ENCODE measurements around the gene RAB35. TPM values are rescaled to one million over a fixed set of nuclear protein-coding genes. Genes with fewer than 3 reads are reported as not detected.

The RAB35 gene
- total RNA-seq, 1 donor from 2014 or later, result 32.8 TPM

DNA sequence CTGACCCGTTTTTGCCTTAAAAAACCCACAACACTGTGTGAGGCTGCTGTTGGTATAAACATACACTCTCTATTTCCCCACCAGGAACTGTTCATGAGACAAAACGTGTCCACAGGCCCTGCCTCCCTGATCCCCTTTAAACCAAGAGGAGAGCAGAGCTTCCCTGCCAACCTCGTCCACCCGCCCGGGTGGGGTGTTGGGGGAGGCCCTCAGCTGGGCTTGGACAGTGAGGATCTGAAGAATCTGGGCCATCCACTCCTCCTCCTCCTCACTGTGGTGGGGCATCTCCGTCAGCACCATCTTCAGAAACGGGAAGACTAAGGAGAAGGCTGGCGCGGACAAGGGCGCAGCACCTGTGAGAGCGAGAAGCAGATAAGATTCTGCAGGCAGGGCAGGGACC lies 41.1 kb upstream of the RAB35 start:
- no peak for DNase-seq (ENCODE audit: low read depth)
- Histone ChIP-seq H3K4me3 (ENCODE audit: low read depth, low read length) (no peak overlapping the region), H3K36me3 (ENCODE audit: control insufficient read depth, insufficient read depth, low read length) (peaks cover 6% of the 10 kb centered on the region), H3K27me3 (ENCODE audit: control insufficient read depth, insufficient read depth, low read length) (no peaks in the 10 kb centered on the region)
- TF ChIP-seq, protein P1, sequence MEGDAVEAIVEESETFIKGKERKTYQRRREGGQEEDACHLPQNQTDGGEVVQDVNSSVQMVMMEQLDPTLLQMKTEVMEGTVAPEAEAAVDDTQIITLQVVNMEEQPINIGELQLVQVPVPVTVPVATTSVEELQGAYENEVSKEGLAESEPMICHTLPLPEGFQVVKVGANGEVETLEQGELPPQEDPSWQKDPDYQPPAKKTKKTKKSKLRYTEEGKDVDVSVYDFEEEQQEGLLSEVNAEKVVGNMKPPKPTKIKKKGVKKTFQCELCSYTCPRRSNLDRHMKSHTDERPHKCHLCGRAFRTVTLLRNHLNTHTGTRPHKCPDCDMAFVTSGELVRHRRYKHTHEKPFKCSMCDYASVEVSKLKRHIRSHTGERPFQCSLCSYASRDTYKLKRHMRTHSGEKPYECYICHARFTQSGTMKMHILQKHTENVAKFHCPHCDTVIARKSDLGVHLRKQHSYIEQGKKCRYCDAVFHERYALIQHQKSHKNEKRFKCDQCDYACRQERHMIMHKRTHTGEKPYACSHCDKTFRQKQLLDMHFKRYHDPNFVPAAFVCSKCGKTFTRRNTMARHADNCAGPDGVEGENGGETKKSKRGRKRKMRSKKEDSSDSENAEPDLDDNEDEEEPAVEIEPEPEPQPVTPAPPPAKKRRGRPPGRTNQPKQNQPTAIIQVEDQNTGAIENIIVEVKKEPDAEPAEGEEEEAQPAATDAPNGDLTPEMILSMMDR (IDR thresholded peaks at IDR 0.05; ENCODE audit: insufficient read depth, low read length, poor library complexity, severe bottlenecking), result no peak

DNA sequence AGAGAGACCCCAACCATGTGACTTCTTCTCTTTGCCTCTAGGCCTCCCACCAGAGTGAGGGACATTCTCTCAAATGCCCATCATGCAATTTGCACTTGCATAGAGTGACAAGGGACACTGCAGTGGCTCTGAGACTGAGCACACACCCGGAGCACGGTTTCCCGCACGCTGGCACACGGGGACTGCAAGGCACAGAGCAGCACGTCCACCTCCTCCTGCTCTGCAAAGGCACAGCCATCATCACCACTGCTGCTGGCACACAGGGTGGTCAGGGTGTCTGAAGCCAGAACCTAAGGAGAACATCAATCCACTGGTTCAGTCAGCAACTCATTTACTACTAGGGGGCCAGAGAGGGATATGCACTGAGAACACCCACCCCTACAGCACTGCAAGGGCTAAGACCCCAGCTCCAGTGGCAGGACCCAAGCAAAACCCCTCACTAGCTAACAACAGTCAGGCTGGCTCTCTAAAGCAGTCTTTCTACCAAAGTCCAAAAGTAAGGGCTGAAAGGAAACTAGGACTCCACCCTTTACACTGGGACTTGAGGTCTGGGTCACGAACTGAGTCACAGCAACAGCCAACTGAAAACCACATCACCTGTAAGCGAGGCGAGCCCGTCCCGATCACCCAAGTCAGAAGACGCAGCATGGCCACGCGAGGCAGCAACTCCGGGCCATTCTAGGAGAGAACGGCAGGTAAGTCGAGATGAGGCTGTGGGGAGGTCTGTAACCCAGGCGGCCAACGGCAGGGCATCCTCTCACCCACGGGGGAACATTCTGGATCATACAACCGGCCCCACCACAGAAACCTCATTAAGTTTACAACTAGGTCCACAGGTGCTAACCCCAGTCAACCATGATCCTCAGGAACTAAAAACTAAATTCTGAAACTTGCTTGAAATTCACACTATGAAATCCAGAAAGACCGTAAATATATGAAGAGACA lies 40.0 kb upstream of the RAB35 start:
- no peak for DNase-seq (ENCODE audit: low read depth)
- H3K27me3 ChIP-seq (ENCODE audit: control insufficient read depth, insufficient read depth, low read length), result no peaks in the 10 kb centered on the region
- TF ChIP-seq, protein P1 (IDR thresholded peaks at IDR 0.05; ENCODE audit: insufficient read depth, low read length, poor library complexity, severe bottlenecking), result no peak
- no peak overlapping the region for H3K4me3 ChIP-seq (ENCODE audit: low read depth, low read length)
- peaks cover 6% of the 10 kb centered on the region for H3K36me3 ChIP-seq (ENCODE audit: control insufficient read depth, insufficient read depth, low read length)

DNA sequence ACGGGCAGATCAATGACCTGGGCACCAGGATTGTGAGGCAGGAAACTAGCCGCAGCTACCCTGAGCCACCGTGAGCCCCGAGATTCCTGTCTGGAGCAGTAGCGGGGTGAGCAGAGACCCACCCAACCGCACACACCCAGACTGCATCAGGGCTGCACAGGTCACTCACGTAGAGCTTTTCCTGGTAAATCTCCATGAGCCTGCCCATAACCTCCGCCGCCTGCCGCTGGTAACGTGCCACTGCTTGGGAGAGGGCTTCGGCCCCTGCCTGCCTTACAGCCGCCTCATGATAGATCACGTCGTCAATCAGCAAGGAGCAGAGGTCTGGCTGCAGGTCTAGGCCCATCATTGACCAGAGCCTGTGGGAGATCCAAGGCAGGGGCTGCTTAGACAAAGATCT lies 38.5 kb upstream of the RAB35 start:
- H3K36me3 ChIP-seq (ENCODE audit: control insufficient read depth, insufficient read depth, low read length), result peaks cover 6% of the 10 kb centered on the region
- no peaks in the 10 kb centered on the region for H3K27me3 ChIP-seq (ENCODE audit: control insufficient read depth, insufficient read depth, low read length)
- H3K4me3 ChIP-seq (ENCODE audit: low read depth, low read length), result no peak overlapping the region
- no peak for DNase-seq (ENCODE audit: low read depth)
- TF ChIP-seq, protein P1 (IDR thresholded peaks at IDR 0.05; ENCODE audit: insufficient read depth, low read length, poor library complexity, severe bottlenecking), result no peak

DNA sequence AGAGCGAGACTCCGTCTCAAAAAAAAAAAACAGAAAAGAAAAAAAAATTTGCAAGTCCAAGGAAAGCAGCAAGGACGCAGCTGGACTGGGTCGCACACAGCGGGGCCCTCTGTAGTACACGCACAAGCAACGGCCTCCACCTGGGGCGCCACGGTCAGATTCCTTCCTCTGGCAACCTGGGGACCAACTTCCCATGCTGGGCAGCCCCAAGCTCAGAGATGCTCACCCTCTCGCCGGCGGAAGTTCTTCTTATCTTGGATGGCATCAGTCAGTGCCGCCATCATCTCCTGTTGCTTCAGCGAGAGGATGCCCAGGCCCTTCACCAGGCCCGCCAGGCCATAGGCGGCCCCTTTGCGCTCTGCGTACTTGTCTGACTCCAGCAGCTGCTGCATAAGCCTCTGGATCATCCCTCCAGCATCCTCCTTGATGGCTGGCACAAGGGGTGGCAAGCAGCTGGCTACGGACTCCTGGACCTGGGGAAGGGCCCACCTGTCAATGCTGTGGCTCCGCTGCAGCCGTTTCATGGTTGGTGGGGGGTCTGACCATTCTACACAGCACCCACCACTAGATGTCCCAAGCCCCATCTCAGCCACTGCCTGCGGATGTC lies 34.5 kb upstream of the RAB35 start:
- no peaks in the 10 kb centered on the region for H3K27me3 ChIP-seq (ENCODE audit: control insufficient read depth, insufficient read depth, low read length)
- TF ChIP-seq, protein P1 (IDR thresholded peaks at IDR 0.05; ENCODE audit: insufficient read depth, low read length, poor library complexity, severe bottlenecking), result no peak
- no peak overlapping the region for H3K4me3 ChIP-seq (ENCODE audit: low read depth, low read length)
- H3K36me3 ChIP-seq (ENCODE audit: control insufficient read depth, insufficient read depth, low read length), result peaks cover 8% of the 10 kb centered on the region
- DNase-seq (ENCODE audit: low read depth), result no peak

DNA sequence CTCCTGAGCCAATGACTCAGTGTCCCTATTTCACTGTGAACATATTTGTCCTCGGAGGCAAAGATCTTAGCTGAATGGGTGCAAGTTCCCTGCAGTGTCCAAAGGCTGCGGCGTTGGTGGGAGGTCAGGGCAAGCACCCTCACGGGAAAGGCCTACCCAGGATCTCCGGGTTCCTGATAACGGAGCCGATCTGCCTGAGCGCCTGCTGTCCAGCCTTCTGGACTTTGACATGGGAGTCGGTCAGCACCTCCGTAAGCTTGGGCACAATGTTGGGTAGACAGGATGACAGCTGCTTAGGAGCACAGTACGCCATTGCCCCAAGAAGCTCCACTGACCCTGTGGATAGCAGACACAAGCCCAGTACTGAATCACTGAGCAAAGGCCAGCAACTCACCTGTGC lies 31.5 kb upstream of the RAB35 start:
- TF ChIP-seq, protein P1 (IDR thresholded peaks at IDR 0.05; ENCODE audit: insufficient read depth, low read length, poor library complexity, severe bottlenecking), result no peak
- no peak for DNase-seq (ENCODE audit: low read depth)
- H3K36me3 ChIP-seq (ENCODE audit: control insufficient read depth, insufficient read depth, low read length), result peaks cover 6% of the 10 kb centered on the region
- H3K4me3 ChIP-seq (ENCODE audit: low read depth, low read length), result no peak overlapping the region
- no peaks in the 10 kb centered on the region for H3K27me3 ChIP-seq (ENCODE audit: control insufficient read depth, insufficient read depth, low read length)
